ENCODE data around the gene TMPRSS12. TPM values are rescaled to one million over a fixed set of nuclear protein-coding genes. Genes with fewer than 3 reads are reported as not detected.

Gene TMPRSS12
- total RNA-seq, 1 experiment from 2014 or later = not detected

DNA sequence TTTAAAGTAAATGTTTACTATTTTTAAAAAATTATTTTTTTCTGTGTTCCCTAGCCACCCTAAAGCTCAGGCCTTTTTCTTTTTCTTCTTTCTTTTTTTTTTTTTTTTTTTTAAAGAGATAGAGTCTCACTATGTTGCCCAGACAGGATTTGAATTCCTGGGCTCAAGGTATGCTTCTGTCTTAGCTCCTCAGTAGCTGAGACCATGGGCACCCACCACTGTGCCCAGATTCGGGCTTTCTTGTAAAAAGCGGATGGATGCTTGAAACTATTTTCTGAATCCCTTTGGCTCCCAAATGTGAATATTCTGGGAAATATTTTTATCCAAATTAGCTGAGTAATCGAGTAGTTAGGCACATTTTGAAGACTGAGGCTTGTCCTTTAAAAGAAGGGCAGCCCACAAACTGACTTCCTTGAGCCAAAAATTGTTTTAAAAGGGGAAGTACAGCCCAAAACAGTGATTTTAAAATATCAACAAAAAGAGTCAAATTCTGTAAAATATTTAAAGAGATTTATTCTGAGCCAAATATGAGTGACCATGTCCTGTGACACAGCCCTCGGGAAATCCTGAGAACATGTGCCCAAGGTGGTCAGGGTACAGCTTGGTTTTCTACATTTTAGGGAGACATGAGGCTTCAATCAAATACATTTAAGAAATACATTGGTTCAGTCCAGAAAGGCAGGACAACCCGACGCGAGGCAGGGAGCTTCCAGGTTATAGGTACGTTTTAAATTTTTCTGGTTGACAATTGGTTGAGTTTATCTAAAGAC is 80.8 kb downstream of the TMPRSS12 start:
- RAD21 ChIA-PET (ENCODE audit: low non-redundant PET in 1 of 2, low total read pairs in 2 of 2, uncharacterized antibody in 2 of 2, unreplicated experiment in 2 of 2) = no interaction called here
- no peak for DNase-seq (ENCODE audit: low read depth, low spot score)
- no TSS peak for BruUV-seq (replicated peaks)
- no peaks in the 10 kb centered on the region for H3K36me3 ChIP-seq (ENCODE audit: control insufficient read depth in 1 of 2, insufficient read depth in 2 of 2, low read length in 2 of 2)
- no peak for ATAC-seq
- H3K27ac ChIP-seq (ENCODE audit: low read depth, low read length) = peak overlapping the region; percentile 57
- H3K9me2 ChIP-seq (ENCODE audit: insufficient read depth) = no peaks in the 10 kb centered on the region
- CTCF ChIA-PET = interaction anchor here (1.2 kb wide), 1 partner anchor 158 kb away, joined by 3 read pairs; no protein-coding TSS in a partner anchor
- H3K27me3 ChIP-seq (ENCODE audit: insufficient read depth, low read length) = no peaks in the 10 kb centered on the region
- H3K79me2 ChIP-seq (ENCODE audit: insufficient read depth, low read length) = no peaks in the 10 kb centered on the region
- peak overlapping the region; percentile 68 for H3K4me2 ChIP-seq (ENCODE audit: low read length)
- peak overlapping the region; percentile 95 for H2AFZ ChIP-seq (ENCODE audit: low read depth, low read length, poor library complexity, severe bottlenecking)
- H3K9ac ChIP-seq (ENCODE audit: low read length) = no peak overlapping the region
- H3K4me3 ChIP-seq (replicated peaks in 1 of 2; ENCODE audit: low read depth in 1 of 2, low read length in 2 of 2) = peak overlapping the region in 1 of 2 experiments; percentile 29; a peak in 1 of 4 replicates
- H4K20me1 ChIP-seq (ENCODE audit: insufficient read depth) = no peaks in the 10 kb centered on the region
- intact Hi-C loops (cut with micrococcal nuclease) = no loop called here
- TF ChIP-seq SP1 (IDR thresholded peaks at IDR 0.05; ENCODE audit: low read depth) (no peak), SIN3A (IDR thresholded peaks at IDR 0.05; ENCODE audit: low read depth) (no peak), POLR2A (IDR thresholded peaks at IDR 0.05; ENCODE audit: borderline replicate concordance, extremely low read depth, insufficient read depth, insufficient read length) (no peak), EZH2phosphoT487 (IDR thresholded peaks at IDR 0.05; ENCODE audit: borderline replicate concordance) (no peak), ZNF274 (IDR thresholded peaks at IDR 0.05; ENCODE audit: low read depth, low read length) (no peak), TCF7L2 (IDR thresholded peaks at IDR 0.05; ENCODE audit: borderline replicate concordance, extremely low read depth, insufficient read depth, insufficient read length) (no peak), FOSL1 (IDR thresholded peaks at IDR 0.05; ENCODE audit: low read depth) (no peak), SRF (IDR thresholded peaks at IDR 0.05; ENCODE audit: low read depth) (no peak), EGR1 (IDR thresholded peaks at IDR 0.05; ENCODE audit: low read depth) (no peak), RAD21 (IDR thresholded peaks at IDR 0.05; ENCODE audit: low read depth) (no peak), EZH2 (IDR thresholded peaks at IDR 0.05) (no peak)
- TF ChIP-seq, protein P1, sequence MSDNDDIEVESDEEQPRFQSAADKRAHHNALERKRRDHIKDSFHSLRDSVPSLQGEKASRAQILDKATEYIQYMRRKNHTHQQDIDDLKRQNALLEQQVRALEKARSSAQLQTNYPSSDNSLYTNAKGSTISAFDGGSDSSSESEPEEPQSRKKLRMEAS (IDR thresholded peaks at IDR 0.05) = no peak
- TF ChIP-seq, protein P2, sequence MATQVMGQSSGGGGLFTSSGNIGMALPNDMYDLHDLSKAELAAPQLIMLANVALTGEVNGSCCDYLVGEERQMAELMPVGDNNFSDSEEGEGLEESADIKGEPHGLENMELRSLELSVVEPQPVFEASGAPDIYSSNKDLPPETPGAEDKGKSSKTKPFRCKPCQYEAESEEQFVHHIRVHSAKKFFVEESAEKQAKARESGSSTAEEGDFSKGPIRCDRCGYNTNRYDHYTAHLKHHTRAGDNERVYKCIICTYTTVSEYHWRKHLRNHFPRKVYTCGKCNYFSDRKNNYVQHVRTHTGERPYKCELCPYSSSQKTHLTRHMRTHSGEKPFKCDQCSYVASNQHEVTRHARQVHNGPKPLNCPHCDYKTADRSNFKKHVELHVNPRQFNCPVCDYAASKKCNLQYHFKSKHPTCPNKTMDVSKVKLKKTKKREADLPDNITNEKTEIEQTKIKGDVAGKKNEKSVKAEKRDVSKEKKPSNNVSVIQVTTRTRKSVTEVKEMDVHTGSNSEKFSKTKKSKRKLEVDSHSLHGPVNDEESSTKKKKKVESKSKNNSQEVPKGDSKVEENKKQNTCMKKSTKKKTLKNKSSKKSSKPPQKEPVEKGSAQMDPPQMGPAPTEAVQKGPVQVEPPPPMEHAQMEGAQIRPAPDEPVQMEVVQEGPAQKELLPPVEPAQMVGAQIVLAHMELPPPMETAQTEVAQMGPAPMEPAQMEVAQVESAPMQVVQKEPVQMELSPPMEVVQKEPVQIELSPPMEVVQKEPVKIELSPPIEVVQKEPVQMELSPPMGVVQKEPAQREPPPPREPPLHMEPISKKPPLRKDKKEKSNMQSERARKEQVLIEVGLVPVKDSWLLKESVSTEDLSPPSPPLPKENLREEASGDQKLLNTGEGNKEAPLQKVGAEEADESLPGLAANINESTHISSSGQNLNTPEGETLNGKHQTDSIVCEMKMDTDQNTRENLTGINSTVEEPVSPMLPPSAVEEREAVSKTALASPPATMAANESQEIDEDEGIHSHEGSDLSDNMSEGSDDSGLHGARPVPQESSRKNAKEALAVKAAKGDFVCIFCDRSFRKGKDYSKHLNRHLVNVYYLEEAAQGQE (IDR thresholded peaks at IDR 0.05; ENCODE audit: low read depth) = no peak
- TF ChIP-seq, protein P3, sequence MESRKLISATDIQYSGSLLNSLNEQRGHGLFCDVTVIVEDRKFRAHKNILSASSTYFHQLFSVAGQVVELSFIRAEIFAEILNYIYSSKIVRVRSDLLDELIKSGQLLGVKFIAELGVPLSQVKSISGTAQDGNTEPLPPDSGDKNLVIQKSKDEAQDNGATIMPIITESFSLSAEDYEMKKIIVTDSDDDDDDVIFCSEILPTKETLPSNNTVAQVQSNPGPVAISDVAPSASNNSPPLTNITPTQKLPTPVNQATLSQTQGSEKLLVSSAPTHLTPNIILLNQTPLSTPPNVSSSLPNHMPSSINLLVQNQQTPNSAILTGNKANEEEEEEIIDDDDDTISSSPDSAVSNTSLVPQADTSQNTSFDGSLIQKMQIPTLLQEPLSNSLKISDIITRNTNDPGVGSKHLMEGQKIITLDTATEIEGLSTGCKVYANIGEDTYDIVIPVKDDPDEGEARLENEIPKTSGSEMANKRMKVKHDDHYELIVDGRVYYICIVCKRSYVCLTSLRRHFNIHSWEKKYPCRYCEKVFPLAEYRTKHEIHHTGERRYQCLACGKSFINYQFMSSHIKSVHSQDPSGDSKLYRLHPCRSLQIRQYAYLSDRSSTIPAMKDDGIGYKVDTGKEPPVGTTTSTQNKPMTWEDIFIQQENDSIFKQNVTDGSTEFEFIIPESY (IDR thresholded peaks at IDR 0.05; ENCODE audit: extremely low read depth, insufficient replicate concordance, low read length) = no peak
- TF ChIP-seq, protein P4, sequence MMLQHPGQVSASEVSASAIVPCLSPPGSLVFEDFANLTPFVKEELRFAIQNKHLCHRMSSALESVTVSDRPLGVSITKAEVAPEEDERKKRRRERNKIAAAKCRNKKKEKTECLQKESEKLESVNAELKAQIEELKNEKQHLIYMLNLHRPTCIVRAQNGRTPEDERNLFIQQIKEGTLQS (IDR thresholded peaks at IDR 0.05) = no peak
- H3K9me3 ChIP-seq (ENCODE audit: control insufficient read depth in 1 of 2, insufficient read depth in 1 of 2, low read depth in 1 of 2, low read length in 2 of 2) = no peaks in the 10 kb centered on the region
- H3K4me1 ChIP-seq (ENCODE audit: control insufficient read depth in 1 of 2, insufficient read depth in 2 of 2, low read length in 2 of 2) = peaks cover 18 to 21% of the 10 kb centered on the region in 2 experiments; a peak in 3 of 4 replicates
- POLR2A ChIA-PET = no interaction called here

Measured in HCT116 (cell line).